Astrocyte of the cerebellum (primary cell): Measurements from ENCODE around the gene ING4.

ENCODE experiments used
- DNase-seq: peaks from one replicate; pipeline ENCODE4 v3.0.0-alpha.2; 2011; ENCODE audit warnings: low read depth
- H3K4me3 ChIP-seq: 2 replicates; pipeline ENCODE4 v1.5.1; 2011; ENCODE audit warnings: mild to moderate bottlenecking, low read depth, low read length, moderate library complexity
- in situ Hi-C: cut with HindIII; loops from 2 replicates; pipeline ENCODE4 v1.10.0; 2017; ENCODE audit warnings: low sequenced_read_pairs
- TF ChIP-seq, protein P1 (sequence below): IDR thresholded peaks from 2 replicates; pipeline ENCODE4 v1.5.1; 2012; ENCODE audit warnings: low read length, low read depth, moderate library complexity, mild to moderate bottlenecking; ENCODE audit errors: missing control alignments

ING4 gene

DNA sequence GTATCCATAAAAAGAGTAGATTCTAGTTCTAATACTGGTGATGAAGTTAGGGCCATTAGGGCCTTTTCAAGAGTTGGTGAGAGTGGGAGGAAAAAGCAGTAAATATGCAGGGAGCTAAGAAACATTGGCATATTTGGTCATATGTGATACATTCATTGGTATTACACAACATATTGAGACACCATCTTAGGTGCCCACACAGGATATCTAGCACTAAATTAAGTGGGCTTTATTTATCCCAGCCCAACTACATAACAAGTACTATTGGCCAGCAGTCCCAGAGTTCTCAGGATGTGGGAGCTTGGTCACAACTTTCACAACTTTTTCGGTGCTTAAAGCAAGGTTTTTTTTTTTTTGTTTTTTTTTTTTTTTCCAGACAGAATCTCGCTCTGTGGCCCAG, 2.0 kb upstream of the ING4 start:
- no peak for DNase-seq

DNA sequence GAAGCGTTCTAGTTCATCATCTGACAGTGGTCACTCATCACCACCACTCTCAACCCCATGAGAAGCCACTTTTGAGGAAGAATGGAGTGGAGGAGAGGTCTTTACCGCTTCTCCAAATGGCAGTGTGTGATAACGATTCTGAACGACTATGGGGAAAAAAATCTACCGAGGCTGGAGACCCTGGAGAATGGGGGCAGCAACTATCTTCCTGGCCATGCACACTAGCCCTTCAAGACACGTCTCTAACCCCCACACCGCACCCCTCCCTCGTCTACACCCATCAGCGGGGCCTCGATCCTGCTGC, 365 bp downstream of the ING4 start:
- TF ChIP-seq, protein P1, sequence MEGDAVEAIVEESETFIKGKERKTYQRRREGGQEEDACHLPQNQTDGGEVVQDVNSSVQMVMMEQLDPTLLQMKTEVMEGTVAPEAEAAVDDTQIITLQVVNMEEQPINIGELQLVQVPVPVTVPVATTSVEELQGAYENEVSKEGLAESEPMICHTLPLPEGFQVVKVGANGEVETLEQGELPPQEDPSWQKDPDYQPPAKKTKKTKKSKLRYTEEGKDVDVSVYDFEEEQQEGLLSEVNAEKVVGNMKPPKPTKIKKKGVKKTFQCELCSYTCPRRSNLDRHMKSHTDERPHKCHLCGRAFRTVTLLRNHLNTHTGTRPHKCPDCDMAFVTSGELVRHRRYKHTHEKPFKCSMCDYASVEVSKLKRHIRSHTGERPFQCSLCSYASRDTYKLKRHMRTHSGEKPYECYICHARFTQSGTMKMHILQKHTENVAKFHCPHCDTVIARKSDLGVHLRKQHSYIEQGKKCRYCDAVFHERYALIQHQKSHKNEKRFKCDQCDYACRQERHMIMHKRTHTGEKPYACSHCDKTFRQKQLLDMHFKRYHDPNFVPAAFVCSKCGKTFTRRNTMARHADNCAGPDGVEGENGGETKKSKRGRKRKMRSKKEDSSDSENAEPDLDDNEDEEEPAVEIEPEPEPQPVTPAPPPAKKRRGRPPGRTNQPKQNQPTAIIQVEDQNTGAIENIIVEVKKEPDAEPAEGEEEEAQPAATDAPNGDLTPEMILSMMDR, result no peak
- in situ Hi-C loops, result no loop called here

More for the DNA sequence above, 2.0 kb upstream of the ING4 start:
- TF ChIP-seq, protein P1, result no peak
- in situ Hi-C loops, result loop anchor here (5.0 kb wide), 1 partner anchor 67 kb away; no protein-coding TSS in a partner anchor
- no peak overlapping the region for H3K4me3 ChIP-seq

DNA sequence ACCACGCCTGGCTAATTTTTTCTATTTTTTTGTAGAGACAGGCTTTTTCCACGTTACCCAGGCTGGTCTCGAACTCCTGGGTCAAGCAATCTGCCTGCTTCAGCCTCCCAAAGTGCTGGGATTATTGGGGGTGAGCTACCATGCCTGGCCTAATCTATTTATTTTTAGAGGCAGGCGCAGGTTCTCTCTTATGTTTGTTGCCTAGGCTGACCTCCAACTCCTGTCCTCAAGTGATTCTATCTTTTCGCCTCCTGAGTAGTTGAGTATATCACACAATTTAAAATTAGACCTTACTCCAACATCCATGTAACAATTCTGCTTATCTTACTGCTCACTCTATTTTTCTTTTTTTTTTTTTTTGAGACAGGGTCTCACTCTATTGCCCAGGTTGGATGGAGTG, 8.9 kb downstream of the ING4 start:
- TF ChIP-seq, protein P1, result no peak
- DNase-seq, result no peak
- H3K4me3 ChIP-seq, result no peak overlapping the region
- in situ Hi-C loops, result no loop called here

More for the DNA sequence above, 365 bp downstream of the ING4 start:
- H3K4me3 ChIP-seq, result peak overlapping the region; percentile 69
- no peak for DNase-seq

DNA sequence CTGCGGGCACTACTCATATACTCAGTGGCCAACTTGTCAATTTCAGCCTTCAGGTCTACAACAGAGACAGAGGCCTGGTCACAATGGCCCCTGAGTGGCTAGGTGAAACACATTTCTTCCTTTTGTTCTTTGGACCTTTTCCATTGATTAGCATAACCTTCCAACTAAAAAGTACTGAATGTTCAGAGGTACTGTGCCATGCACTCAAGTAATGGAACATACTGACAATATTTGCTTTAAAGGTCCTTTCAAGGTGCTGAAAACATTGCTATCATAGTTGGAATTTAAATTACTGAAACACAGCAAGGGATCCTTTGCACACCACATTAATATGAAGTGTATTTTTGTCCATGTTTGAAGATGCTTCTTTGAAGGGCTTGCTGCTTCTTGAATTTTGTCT, 9.6 kb downstream of the ING4 start:
- no peak overlapping the region for H3K4me3 ChIP-seq
- TF ChIP-seq, protein P1, result no peak
- DNase-seq, result no peak
- in situ Hi-C loops, result no loop called here

DNA sequence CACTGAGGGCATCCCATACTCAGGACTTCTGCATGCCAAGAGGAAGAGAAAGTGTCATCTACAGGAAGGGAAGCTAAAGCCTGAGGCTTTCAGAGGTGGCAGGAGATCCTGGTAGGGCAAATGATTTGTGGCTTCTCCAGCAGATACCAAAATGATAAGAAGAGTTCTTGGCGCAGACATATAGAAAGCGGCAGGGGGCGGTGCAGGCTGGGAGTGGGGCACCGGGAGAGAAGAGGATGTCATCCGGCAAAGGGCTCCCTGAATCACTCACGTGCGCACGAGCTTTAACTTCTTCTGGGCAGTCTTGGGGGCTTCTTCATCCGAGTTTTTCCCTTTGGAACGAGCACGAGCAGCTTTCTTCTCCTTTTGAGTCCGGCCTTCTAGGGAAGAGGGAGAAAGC, 10.5 kb downstream of the ING4 start:
- DNase-seq, result no peak
- TF ChIP-seq, protein P1, result no peak
- H3K4me3 ChIP-seq, result no peak overlapping the region
- in situ Hi-C loops, result no loop called here

DNA sequence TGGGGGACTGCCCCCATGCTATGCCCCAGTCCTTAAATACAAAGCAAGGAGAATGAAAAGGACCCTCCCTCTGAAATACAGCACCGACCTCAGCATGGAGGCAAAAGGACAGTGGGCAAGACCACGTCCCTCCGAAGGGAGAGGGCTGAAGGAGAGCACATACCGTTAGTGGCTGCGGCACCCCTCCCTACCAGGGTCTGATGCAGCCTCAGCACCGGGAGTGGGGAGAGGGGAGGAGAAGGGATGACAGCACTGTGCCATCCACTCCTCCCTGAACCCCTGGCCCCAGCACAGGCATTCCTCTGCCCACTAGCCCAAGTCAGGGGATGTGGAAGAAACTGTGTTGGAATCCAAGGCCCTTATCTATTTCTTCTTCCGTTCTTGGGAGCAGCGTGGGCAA, 12.1 kb downstream of the ING4 start:
- in situ Hi-C loops, result no loop called here
- TF ChIP-seq, protein P1, result no peak

More for the DNA sequence above, 12.1 kb downstream of the ING4 start:
- no peak overlapping the region for H3K4me3 ChIP-seq
- DNase-seq, result no peak
